Ramos (cell line): Measurements from ENCODE around the gene TCEA3.

Experiments used
- in situ Hi-C: fragments of 300-500 bp; cut with MboI; formaldehyde crosslinking; loops from one replicate; pipeline ENCODE4 v1.14.3; 2022; ENCODE audit warnings: low sequenced_read_pairs; ENCODE audit not compliant: unreplicated experiment

The TCEA3 gene

DNA sequence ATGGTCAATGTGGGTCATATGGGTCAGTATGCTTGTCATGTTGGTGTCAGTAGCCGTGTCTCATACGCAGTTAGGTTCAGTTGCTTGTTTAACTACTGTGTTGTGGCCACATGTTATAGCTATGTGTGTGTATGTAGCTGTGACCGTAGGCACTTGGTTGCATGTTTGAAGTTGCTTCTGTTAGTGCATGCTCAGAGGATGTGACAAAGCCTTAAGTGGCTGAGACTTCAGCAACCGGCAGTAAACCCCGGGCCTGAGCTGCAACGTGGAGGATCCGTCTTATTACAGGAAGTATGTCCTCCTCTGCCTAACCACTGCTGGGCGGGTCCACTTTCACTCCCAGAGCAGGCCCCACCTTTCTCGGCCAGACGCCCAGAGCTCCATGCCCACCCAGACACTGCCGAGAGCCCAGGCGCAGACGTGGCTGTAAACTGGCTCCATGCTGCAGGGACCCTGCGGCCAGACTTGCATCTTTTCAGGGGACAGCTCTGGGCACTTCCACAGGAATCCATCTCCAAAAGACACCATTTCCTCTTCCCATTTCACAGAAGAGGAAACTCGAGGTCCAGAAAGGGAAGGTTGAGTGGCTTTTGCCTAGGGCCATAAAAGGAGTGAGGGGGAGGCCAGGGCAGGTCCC is 2.2 kb downstream of the TCEA3 start:
- in situ Hi-C loops = no loop called here

DNA sequence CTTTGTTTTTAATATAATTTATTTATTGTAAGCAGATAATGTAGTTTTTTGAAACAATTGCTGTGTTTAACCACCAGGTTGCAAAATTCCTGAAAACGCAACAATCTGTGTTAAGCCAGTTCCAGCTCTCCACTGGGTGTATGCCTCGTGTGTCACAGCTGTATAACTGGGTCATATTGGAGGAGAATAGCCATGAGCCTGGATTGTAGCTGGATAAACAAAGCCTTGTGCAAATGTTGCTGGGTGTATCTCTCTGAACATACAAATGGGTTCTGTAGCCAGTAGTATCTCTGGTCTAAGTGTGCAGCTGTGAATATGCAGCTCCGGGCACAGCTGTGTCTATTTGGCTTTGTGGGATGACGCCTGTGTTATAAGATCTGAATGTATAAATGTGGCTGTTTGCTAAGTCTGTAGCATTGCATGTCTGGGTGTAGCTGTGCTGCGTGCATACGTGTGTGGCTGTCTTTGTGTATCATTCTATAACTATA is 2.8 kb downstream of the TCEA3 start:
- in situ Hi-C loops = no loop called here

DNA sequence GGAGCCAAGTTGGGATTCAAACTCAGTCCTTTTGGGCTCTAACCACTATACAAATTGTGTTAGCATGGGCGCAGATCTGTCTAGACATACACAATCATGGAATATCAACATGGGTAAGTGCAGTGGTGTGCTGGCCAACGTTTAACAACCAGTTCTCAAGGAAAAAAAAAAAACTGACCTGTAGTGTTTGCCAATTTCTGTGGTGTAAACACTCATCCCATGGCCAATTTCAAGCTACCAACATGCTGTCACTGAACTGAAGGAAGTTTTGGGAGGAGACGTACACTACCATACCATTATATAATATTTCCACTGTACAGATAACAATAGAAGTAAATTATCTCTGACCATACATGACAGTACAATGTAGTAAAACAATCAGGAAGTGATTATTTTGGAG is 3.2 kb downstream of the TCEA3 start:
- in situ Hi-C loops = no loop called here

GRCh38 chr1:23420778-23421177 is 3.8 kb downstream of the TCEA3 start:
- in situ Hi-C loops = no loop called here

DNA sequence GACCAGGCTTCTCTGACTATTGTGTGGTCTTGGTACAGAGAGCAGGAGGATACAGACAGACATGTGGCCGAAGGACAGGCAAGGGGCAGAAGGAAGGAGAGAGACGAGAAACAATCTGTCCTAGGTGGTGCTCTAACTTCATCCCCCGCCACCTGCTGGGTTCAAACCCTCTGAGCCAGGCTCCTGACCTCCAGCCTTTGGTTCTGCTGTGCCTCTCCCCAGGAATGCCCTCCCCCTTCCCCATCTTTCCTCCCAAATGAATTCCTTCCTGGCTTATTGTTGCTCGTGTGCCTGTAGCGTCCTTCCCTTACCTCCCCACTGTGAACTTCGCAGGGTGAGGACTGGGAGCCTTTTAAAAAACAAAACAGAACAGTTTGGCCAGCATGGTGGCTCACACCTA is 5.4 kb downstream of the TCEA3 start:
- in situ Hi-C loops = no loop called here

DNA sequence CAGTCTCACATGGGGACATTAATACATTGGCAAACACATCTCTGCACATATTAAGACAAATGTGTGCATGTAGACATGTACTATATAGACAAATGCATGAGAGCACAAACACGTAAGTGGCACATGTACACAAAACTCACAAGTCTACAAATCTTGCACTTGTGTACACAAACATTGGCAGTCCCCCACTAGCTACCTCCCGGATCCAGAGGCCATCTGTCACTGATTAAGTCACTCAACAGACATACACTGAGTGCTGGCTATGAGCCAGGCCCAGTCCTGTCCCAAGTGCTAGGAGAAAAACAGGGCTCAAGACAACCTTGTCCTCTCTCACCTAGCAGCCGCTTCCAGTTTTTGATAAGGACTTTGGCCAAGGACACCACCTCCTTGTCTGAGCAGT is 7.0 kb downstream of the TCEA3 start:
- in situ Hi-C loops = no loop called here

DNA sequence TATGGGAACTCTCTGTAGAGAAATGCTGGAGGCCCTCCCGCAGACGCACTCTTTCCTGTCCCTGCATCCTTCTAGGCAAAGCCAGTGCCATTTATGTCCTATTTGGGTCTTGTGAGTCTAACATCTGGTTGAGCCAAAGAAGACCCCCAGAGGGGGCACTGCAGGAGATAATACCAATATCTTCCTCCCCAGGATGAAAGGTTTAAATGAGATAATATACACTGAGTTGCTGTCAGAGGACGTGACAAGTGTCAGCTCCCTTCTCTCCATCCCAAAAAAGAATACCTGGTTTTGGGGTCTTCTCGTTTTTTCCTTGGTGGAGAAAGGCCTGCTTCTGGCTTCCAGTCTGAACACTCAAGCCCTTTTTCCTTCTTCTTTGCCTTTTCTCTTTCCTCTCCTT is 7.6 kb downstream of the TCEA3 start:
- in situ Hi-C loops = no loop called here

GRCh38 chr1:23408797-23409290 is 15.7 kb downstream of the TCEA3 start:
- in situ Hi-C loops = no loop called here

DNA sequence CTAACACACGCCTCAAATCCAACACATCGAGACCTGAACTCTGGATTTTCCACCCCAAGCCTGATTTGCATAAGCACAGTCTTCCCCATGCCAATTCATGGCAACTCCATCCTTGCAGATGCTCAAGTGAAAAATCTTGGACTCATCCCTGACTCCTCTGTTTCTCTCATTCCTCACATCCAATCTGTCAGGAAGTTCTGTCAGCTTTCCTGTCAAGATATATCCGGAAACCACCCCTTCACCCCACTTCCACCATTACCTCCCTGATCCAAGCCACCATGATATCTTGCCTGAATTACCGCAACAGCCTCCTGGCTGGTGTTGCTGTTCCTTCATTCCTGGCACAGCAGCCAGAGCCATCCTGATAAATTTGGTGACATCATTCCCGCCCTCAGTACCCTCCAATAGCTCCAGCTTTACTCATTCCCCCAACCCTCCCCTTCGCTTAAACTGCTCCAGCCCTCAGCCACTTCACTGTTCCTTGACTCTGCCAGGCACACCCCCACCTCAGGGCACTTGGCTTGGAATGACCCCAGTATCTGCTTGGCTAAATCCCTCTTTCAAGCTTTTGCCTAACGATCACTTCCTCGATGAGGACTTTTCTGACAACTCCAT is 17.4 kb downstream of the TCEA3 start:
- in situ Hi-C loops = no loop called here

- in situ Hi-C loops = no loop called here
Measured at GRCh38 chr1:23405946-23406345, 18.6 kb downstream of the TCEA3 start.

GRCh38 chr1:23403735-23404486 is 20.6 kb downstream of the TCEA3 start:
- in situ Hi-C loops = no loop called here

GRCh38 chr1:23403355-23403734 is 21.2 kb downstream of the TCEA3 start:
- in situ Hi-C loops = no loop called here

DNA sequence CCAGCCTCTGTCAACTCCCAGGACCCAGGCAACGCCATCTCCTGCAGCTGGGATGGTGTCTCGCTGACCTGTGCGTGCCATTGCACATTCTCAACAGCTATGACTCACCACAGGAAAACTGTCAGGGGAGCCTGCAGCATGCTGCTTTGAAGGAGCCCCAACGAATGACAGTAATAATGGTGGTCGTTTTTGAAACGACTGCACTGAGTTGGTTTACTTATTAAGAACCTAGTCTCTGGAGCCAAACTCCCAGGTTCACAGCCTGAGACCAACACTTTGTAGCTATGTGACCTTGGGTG is 21.6 kb downstream of the TCEA3 start:
- in situ Hi-C loops = no loop called here

DNA sequence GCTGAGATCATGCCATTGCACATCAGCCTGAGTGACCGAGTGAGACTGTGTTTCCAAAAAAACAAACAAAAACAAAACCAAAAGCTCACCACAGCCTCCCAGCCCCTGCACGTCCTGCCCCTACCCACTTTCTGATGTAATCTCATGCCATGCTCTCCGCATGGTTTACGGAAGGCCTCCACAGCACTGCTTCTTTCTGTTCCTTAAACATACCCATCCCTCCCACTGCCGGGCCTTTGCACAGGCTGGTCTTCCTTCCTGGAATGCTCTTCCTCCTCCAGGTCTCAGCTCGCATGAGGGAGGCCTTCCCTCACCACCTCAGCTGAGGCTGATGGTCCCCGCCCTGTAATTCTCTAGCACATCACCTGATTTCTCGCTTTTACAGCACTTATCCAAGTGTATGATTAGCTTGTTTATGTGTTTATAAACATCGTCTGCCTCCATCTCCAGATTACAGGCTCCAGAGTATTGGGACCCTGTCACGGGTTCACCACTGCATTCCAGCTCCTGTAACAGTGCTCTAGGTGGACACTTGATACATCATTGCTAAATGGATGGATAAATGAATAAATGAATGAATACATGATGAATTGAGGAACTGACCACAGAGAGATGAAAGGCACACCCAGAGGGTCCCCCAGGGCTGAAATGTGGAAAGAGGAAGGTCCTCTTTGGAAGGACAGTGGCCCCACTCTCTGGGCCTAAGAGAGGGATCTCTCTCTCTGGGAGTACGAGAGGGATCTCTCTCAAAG is 22.1 kb downstream of the TCEA3 start:
- in situ Hi-C loops = no loop called here

DNA sequence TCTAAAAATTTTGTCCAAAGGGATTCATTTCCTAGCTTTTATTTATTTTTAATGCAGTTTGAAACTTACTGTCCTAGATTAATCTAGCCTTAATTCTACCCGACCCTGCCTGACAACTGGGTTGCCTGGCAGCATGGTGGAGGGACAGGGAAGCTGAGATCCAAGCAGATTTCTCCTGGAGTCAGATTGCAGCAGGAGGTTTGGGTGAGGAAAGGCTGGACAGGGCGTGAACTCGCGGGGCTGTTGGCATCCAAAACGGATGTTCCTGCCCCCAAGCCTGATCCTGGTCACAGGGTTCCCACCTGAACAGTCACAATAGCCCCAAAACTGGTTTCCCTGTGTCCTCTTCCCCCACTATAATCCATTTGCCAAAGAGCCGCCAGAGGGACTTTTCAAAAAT is 23.2 kb downstream of the TCEA3 start:
- in situ Hi-C loops = no loop called here

- in situ Hi-C loops = no loop called here
Measured at GRCh38 chr1:23400324-23401114, 24.0 kb downstream of the TCEA3 start.

DNA sequence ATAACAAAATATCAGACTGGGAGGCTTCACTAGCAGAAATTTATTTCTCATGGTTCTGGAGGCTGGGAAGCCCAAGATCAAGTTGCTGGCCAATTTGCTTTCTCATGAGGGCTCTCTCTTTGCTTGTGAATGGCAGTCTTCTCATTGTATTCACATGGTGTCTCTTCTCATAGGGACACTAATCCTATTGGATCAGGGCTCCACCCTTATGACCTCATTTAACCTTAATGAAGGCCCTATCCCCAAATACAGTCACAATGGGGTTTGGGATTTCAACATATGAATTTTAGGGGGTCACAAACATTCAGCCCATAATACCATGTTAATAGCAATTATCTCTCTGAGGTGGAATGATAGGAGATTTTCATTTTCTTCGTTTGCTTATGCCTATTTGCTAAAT is 25.3 kb downstream of the TCEA3 start:
- in situ Hi-C loops = no loop called here

- in situ Hi-C loops = no loop called here
Measured at GRCh38 chr1:23397908-23398307, 26.6 kb downstream of the TCEA3 start.

DNA sequence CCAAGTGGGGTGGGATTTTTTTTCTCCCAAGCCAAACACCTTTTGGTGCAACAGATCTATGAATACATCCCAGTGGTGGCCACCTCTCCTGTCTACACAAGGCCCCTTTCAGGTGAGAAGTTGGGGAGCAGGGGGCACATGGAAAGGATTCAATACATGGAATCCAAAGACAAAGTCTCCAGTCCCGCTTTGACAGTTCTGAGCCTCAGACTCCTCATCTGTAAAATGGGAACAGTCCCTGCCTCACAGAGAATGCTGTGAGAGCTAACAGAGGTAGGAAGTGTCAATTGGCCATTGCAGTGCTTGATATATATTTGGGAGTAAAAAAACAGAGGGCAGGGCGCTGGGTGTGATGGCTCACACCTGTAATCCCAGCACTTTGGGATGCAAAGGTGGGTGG is 28.2 kb downstream of the TCEA3 start:
- in situ Hi-C loops = no loop called here

DNA sequence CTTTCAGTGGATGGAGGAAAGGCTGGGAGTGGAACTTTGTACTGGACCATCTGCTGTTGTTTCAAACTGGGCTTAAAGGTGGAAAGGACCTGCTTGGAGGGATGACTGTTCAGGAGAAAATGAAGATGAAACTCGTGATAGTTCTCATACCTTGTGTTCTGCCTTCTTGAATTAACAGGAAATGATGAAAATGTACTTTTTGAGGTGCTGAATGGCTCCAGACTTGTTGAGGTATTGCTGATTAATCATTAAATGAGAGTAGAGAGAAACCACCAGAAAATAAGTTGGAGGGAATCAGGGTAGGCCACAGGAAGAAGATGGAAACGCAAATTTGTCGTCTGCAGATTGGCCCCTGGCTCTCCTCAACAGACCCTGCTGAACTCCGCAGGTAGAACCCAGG is 28.7 kb downstream of the TCEA3 start:
- in situ Hi-C loops = no loop called here
